Natural killer cell (primary cell): ENCODE results near the gene GNG12. TPM values are rescaled to one million over a fixed set of nuclear protein-coding genes. Genes with fewer than 3 reads are reported as not detected.

ENCODE experiments used
- ATAC-seq, 3 donors: fragments of 150-1000 bp in 2 of 3; fragments of 200-7000 bp in 1 of 3; cut with Tn5 transposase; 1 replicate in 1 of 3; 2 replicates in 2 of 3; pipeline ENCODE4 v1.10.0; 2021; ENCODE audit warnings: mild to moderate bottlenecking in 2 of 3, moderate library complexity in 2 of 3
- DNase-seq, 2 donors: peaks; one replicate each; pipeline versions ENCODE4 v3.0.0 to v3.0.0-alpha.2; 2013 to 2021; ENCODE audit warnings: mixed read lengths in 1 of 2
- H3K27ac ChIP-seq: one replicate; pipeline ENCODE4 v1.5.1; 2013; ENCODE audit warnings: mild to moderate bottlenecking, low read length
- H3K27me3 ChIP-seq: one replicate; pipeline ENCODE4 v1.6.1; 2013; ENCODE audit warnings: low read length; ENCODE audit not compliant: control insufficient read depth, insufficient read depth
- H3K36me3 ChIP-seq: one replicate; pipeline ENCODE4 v1.6.1; 2013; ENCODE audit warnings: low read length; ENCODE audit not compliant: control insufficient read depth, insufficient read depth
- H3K4me1 ChIP-seq: one replicate; pipeline ENCODE4 v1.6.1; 2013; ENCODE audit warnings: low read length; ENCODE audit not compliant: control insufficient read depth, insufficient read depth
- H3K4me3 ChIP-seq: one replicate; pipeline ENCODE4 v1.5.1; 2013; ENCODE audit warnings: low read length
- H3K9me3 ChIP-seq: one replicate; pipeline ENCODE4 v1.6.1; 2013; ENCODE audit warnings: low read length; ENCODE audit not compliant: control insufficient read depth, insufficient read depth
- H3K27ac Mint-ChIP-seq, 2 donors: one replicate each; pipeline ENCODE4 v1.8.0; 2022; ENCODE audit warnings: mild to moderate bottlenecking in 2 of 2, mixed read lengths in 2 of 2, moderate library complexity in 1 of 2
- H3K27me3 Mint-ChIP-seq, 2 donors: one replicate each; pipeline ENCODE4 v1.8.0; 2022; ENCODE audit warnings: low read depth in 2 of 2, mixed read lengths in 2 of 2
- H3K36me3 Mint-ChIP-seq: one replicate; pipeline ENCODE4 v1.8.0; 2022; ENCODE audit warnings: mixed read lengths
- H3K4me1 Mint-ChIP-seq, 2 donors: one replicate each; pipeline ENCODE4 v1.8.0; 2022; ENCODE audit warnings: mixed read lengths in 2 of 2
- H3K4me3 Mint-ChIP-seq: one replicate; pipeline ENCODE4 v1.8.0; 2022; ENCODE audit warnings: mild to moderate bottlenecking, moderate library complexity, mixed read lengths
- H3K9me3 Mint-ChIP-seq, 2 donors: one replicate each; pipeline ENCODE4 v1.8.0; 2022; ENCODE audit warnings: mixed read lengths in 2 of 2
- WGBS: methylation state at CpG from one replicate; pipeline ENCODE4 v1.1.7; 2013; ENCODE audit warnings: missing lambda C conversion rate; ENCODE audit not compliant: insufficient coverage; 5-methylcytosine and 5-hydroxymethylcytosine counted together
- intact Hi-C: fragments of 100-400 bp; cut with micrococcal nuclease; formaldehyde crosslinking; loops from one replicate; pipeline ENCODE4 v1.14.2; 2022
- total RNA-seq, 4 donors: library from RNA; stranded (reverse); fragments of 120-200 nt in 1 of 4; gene quantifications; one replicate each; pipeline versions ENCODE4 v1.2.3 to v1.2.4, GENCODE V29; 2013 to 2022
- TF ChIP-seq, protein P1 (sequence below): fragments of 200-600 bp; IDR thresholded peaks from one replicate; pipeline ENCODE4 v1.8.0; 2022; ENCODE audit warnings: antibody characterized with exemption

GNG12 gene
- total RNA-seq, 3 donors from 2014 or later (not counting 1 experiment from before 2014, with no cell fraction given) = not detected

DNA sequence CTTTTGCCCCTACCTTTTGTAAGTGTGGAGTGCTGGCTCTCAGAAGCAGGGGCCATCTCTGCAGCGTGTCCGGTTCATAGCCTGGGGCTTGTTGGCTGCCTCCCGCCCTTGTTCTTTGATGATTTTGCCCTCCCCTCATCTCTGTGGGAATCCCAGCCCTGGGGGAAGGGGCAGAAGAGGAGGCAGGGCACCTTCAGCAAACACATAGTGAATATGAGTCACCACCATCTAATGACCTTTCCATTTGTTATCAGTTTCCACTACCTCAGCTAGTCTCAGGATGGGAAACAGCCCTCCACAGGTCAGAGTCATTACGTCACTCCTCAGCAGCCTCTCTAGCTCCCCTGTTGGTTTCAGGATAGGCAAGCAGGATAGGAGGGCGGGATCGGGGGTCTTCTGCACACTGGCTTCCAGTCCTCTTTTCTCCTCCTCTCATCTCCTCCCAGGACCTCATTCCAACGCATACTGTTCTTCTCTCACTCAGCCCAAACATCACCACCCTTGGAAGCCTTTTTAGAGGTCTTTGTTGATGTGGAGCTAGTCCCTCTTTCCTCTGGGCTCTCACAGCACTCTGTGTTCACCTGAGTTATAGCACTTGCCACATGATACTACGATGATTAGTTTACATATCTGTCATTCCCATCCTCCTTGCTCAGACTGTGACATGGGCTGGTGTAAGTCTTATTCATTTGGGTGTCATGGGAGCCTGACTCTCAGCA is 132.4 kb downstream of the GNG12 start:
- no peaks in the 10 kb centered on the region for H3K36me3 ChIP-seq
- H3K4me3 Mint-ChIP-seq = no peak overlapping the region
- TF ChIP-seq, protein P1, sequence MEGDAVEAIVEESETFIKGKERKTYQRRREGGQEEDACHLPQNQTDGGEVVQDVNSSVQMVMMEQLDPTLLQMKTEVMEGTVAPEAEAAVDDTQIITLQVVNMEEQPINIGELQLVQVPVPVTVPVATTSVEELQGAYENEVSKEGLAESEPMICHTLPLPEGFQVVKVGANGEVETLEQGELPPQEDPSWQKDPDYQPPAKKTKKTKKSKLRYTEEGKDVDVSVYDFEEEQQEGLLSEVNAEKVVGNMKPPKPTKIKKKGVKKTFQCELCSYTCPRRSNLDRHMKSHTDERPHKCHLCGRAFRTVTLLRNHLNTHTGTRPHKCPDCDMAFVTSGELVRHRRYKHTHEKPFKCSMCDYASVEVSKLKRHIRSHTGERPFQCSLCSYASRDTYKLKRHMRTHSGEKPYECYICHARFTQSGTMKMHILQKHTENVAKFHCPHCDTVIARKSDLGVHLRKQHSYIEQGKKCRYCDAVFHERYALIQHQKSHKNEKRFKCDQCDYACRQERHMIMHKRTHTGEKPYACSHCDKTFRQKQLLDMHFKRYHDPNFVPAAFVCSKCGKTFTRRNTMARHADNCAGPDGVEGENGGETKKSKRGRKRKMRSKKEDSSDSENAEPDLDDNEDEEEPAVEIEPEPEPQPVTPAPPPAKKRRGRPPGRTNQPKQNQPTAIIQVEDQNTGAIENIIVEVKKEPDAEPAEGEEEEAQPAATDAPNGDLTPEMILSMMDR = no peak
- 87% methylated on average over 8 of the region's 8 CpGs for WGBS
- intact Hi-C loops = no loop called here
- H3K27me3 ChIP-seq = no peaks in the 10 kb centered on the region
- H3K4me1 ChIP-seq = no peaks in the 10 kb centered on the region
- H3K36me3 Mint-ChIP-seq = no peaks in the 10 kb centered on the region
- no peak overlapping the region for H3K27ac ChIP-seq
- no peaks in the 10 kb centered on the region for H3K9me3 Mint-ChIP-seq
- H3K4me1 Mint-ChIP-seq = no peaks in the 10 kb centered on the region
- H3K9me3 ChIP-seq = no peaks in the 10 kb centered on the region
- DNase-seq (no peak), ATAC-seq (no peak)
- H3K4me3 ChIP-seq = no peak overlapping the region
- peaks cover 5 to 14% of the 10 kb centered on the region in 2 donors for H3K27me3 Mint-ChIP-seq
- no peak overlapping the region for H3K27ac Mint-ChIP-seq

DNA sequence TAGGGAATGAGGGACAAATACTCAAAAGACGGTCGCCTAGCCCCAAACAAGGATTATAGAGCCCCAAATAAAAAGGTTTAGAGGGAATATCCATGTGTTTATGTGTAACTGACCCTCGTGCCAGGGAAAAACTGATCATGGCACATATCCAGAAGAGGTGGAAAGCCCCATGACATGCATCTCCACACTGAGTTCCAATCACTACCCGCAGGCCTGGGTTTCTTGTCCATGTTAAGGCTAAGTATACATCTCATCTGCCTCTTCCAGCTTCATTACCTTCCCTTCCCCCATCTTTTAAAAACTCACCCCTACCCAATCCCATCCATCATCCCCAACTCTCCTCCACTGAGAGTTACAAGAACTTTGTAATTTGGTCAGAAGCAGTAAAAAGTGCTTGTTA is 133.0 kb downstream of the GNG12 start:
- no peak overlapping the region for H3K27ac ChIP-seq
- peaks cover 6 to 13% of the 10 kb centered on the region in 2 donors for H3K27me3 Mint-ChIP-seq
- ATAC-seq = no peak

DNA sequence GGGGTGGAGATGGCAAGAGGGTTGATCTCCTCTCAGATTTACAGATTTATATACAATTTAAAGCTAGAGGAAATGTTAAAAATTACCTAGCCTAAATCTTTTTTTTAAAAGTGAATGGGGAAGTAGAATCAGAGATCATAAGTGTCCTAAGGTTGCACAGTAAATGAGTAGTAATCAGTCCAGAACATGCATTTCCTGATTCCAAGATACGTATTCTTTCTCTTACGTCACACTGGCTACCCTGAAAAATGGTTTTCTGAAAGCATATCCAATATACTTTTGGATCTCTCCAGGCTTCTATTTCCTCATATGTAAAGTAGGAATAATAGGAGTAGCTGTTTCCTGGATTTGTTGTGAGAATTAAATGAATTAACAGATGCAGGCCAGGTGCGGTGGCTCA is 136.6 kb downstream of the GNG12 start:
- Histone ChIP-seq H3K27ac (no peak overlapping the region), H3K4me1 (no peaks in the 10 kb centered on the region), H3K9me3 (no peaks in the 10 kb centered on the region), H3K36me3 (no peaks in the 10 kb centered on the region), H3K4me3 (no peak overlapping the region), H3K27me3 (no peaks in the 10 kb centered on the region)
- no peak overlapping the region for H3K4me3 Mint-ChIP-seq
- TF ChIP-seq, protein P1 = no peak
- H3K36me3 Mint-ChIP-seq = no peaks in the 10 kb centered on the region
- H3K4me1 Mint-ChIP-seq = no peaks in the 10 kb centered on the region
- ATAC-seq (no peak), DNase-seq (no peak)
- H3K9me3 Mint-ChIP-seq = no peaks in the 10 kb centered on the region
- 85% methylated on average over 3 of the region's 3 CpGs for WGBS
- H3K27me3 Mint-ChIP-seq = peaks cover 6 to 13% of the 10 kb centered on the region in 2 donors
- no peak overlapping the region for H3K27ac Mint-ChIP-seq
- intact Hi-C loops = no loop called here

More for the DNA sequence above, 133.0 kb downstream of the GNG12 start:
- intact Hi-C loops = no loop called here
- H3K4me3 ChIP-seq = no peak overlapping the region
- no peaks in the 10 kb centered on the region for H3K36me3 Mint-ChIP-seq
- H3K9me3 ChIP-seq = no peaks in the 10 kb centered on the region
- TF ChIP-seq, protein P1 = no peak
- no peaks in the 10 kb centered on the region for H3K4me1 ChIP-seq
- no peak for DNase-seq
- H3K27me3 ChIP-seq = no peaks in the 10 kb centered on the region
- no peak overlapping the region for H3K27ac Mint-ChIP-seq
- H3K4me3 Mint-ChIP-seq = no peak overlapping the region
- no peaks in the 10 kb centered on the region for H3K4me1 Mint-ChIP-seq
- no peaks in the 10 kb centered on the region for H3K36me3 ChIP-seq
- H3K9me3 Mint-ChIP-seq = no peaks in the 10 kb centered on the region
- WGBS = 88% methylated on average over 4 of the region's 4 CpGs

DNA sequence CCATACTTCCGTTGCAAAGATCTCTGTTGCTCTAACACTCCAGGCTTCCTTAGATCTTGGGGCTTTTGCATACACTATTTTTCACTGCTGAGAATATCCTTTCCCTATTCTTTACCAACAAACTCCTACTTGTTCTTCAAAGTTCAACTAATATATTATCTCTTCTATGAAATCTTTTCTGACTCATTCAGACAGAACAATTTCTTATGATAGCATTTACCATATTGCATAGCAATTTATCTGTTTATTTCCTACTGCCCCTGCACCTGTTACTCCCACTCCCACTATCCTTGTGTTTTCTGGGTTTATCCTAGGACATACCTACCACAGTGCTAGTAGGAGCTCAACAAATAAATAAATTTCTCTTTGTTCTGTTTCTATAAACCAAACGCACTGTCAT is 137.3 kb downstream of the GNG12 start:
- intact Hi-C loops = no loop called here
- no peak overlapping the region for H3K27ac ChIP-seq
- no peak overlapping the region for H3K27ac Mint-ChIP-seq

More for the DNA sequence above, 137.3 kb downstream of the GNG12 start:
- 95% methylated on average over 1 of the region's 2 CpGs for WGBS
- H3K27me3 ChIP-seq = no peaks in the 10 kb centered on the region
- Mint-ChIP-seq H3K9me3 (no peaks in the 10 kb centered on the region), H3K4me1 (no peaks in the 10 kb centered on the region), H3K36me3 (no peaks in the 10 kb centered on the region), H3K4me3 (no peak overlapping the region), H3K27me3 (peaks cover 4 to 9% of the 10 kb centered on the region in 2 donors)
- ATAC-seq (no peak), DNase-seq (no peak)
- no peaks in the 10 kb centered on the region for H3K36me3 ChIP-seq
- TF ChIP-seq, protein P1 = no peak
- no peaks in the 10 kb centered on the region for H3K4me1 ChIP-seq
- H3K9me3 ChIP-seq = no peaks in the 10 kb centered on the region
- no peak overlapping the region for H3K4me3 ChIP-seq
